K562 treated with DMSO at 1 percent for 4 hours (cell line): ENCODE data around the gene SLC38A3. TPM values are rescaled to one million over a fixed set of nuclear protein-coding genes. Genes with fewer than 3 reads are reported as not detected.

Experiments
- total RNA-seq: library from RNA; unstranded; fragments of 300-600 nt; gene quantifications from 2 replicates; pipeline ENCODE4 v1.2.3, GENCODE V29; 2022; ENCODE audit not compliant: insufficient read depth

Gene SLC38A3
- not detected in 2 replicates for total RNA-seq

DNA sequence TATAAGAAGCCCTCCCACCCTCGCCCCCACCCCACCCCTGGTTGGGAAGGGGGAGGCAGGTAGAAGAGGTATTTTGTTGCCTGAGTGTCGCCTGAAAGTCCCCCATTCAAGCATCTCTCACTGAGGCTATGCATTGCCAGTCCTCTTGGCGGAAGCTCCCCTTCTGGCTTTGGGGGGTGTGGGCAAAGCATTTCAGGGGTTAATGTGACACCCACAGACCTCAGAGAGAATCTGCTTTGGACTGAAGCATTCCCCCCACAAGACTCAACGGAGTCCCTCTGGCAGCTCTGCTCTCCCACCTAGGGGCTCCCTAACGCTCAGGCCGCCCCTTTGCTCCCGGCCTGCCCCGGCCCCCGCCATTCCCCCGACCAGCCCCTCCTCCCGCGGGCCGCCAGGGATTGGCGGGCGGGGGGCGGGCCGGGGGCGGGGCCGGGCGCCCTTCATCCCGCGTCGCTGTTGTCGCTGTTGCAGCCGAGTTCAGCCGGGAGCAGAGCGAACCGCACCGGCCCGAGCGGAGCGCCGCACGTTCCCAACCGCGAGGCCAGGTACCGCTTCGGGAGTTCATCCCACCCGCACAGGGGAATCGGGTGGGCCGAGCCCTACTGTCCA lies at the start of gene SLC38A3:
TSS of gene SLC38A3 (plus strand) at position 468 of the 609 bp plus-strand sequence. CDS start 8,929 bp downstream, outside the sequence.

DNA sequence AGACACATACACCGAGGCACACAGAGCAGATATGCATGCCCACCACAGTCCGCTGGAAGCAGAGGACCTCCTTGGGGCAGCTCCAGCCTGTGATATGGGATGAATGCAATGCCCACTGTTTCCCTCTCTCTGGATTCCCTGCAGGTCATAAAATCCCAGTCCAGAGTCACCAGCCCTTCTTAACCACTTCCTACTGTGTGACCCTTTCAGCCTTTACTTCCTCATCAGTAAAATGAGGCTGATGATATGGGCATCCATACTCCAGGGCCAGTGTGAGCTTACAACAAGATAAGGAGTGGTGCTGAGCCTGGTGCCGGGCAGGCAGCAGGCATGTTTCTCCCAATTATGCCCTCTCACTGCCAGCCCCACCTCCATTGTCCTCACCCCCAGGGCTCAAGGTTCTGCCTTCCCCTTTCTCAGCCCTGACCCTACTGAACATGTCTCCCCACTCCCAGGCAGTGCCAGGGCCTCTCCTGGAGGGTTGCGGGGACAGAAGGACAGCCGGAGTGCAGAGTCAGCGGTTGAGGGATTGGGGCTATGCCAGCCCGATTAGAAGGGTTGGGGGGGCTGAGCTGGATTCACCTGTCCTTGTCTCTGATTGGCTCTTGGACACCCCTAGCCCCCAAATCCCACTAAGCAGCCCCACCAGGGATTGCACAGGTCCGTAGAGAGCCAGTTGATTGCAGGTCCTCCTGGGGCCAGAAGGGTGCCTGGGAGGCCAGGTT lies 14.0 kb upstream of the SLC38A3 start, which contains the start of gene GNAT1:
TSS of gene GNAT1 (plus strand) at position 675 of the 725 bp plus-strand sequence. CDS start 116 bp downstream, outside the sequence.

GRCh38 chr3:50235716-50236483 lies 30.8 kb downstream of the SLC38A3 start, which contains the start of gene GNAI2:
GNAI2 (plus strand) TSS chr3:50236204; CDS start chr3:50236336, 132 bp downstream.

DNA sequence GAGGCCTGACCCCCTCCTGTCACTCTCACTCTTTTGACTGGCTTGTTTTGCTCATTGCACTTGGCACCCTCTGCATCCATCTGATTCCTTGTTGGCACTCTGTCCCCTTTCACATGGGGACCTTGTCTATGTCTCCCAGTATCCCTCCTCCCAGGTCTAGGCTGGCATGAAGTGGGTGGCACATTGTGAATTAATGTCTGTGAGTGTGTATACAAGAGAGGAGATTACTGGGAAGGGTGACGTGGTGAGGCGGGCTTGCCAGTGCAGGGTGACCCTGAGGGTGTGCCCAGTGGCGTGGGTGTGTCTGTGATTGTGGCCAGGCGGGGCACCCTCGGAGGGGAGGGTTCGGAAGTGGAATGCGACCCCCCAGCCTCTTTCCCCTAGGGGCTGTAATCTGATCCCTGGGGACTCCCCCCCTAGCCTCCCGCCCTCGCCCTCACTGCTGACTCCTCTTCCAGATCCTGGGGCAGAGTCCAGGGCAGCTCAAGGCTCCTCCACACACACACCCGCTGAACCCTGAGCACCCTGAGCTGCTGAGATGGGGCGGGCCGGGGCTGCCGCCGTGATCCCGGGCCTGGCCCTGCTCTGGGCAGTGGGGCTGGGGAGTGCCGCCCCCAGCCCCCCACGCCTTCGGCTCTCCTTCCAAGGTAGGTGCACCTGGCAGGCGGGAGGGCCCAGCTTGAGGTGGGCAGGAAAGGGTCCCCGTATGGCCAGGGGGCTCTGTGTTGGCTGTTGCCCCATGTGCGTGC lies 63.8 kb downstream of the SLC38A3 start, which contains the start of gene SEMA3B:
TSS of gene SEMA3B (plus strand) at position 445 of the 749 bp plus-strand sequence. CDS start at position 539, 94 bp downstream.

Other genes starting within 250 kb of the SLC38A3 start
- 38.5 and 47.1 TPM in 2 replicates for gene RBM5, start 116.4 kb upstream of the SLC38A3 start, total RNA-seq
- 2.4 and 3.7 TPM in 2 replicates for gene SEMA3F, start 49.9 kb upstream of the SLC38A3 start, total RNA-seq
- gene GNAT1, start 13.7 kb upstream of the SLC38A3 start, total RNA-seq: not detected in 2 replicates
- gene GNAI2, start 30.9 kb downstream of the SLC38A3 start, total RNA-seq: 85.7 and 91.4 TPM in 2 replicates
- gene SEMA3B, start 63.9 kb downstream of the SLC38A3 start, total RNA-seq: 2.9 and 3.8 TPM in 2 replicates
- gene LSMEM2, start 73.8 kb downstream of the SLC38A3 start, total RNA-seq: 0.47 TPM in 1 of 2 replicates, not detected in the other
- gene IFRD2, start 87.2 kb downstream of the SLC38A3 start, total RNA-seq: 36.1 and 41.2 TPM in 2 replicates
- gene HYAL3, start 94.1 kb downstream of the SLC38A3 start, total RNA-seq: 11.0 and 12.0 TPM in 2 replicates
- gene NAA80, start 94.1 kb downstream of the SLC38A3 start, total RNA-seq: 9.2 and 10.6 TPM in 2 replicates
- 3.6 and 4.9 TPM in 2 replicates for gene HYAL1, start 98.3 kb downstream of the SLC38A3 start, total RNA-seq
- 7.4 and 12.3 TPM in 2 replicates for gene HYAL2, start 117.5 kb downstream of the SLC38A3 start, total RNA-seq
- 29.7 and 46.9 TPM in 2 replicates for gene TUSC2, start 123.0 kb downstream of the SLC38A3 start, total RNA-seq
- gene RASSF1, start 135.6 kb downstream of the SLC38A3 start, total RNA-seq: 75.6 and 80.3 TPM in 2 replicates
- 1.7 and 2.7 TPM in 2 replicates for gene ZMYND10, start 140.5 kb downstream of the SLC38A3 start, total RNA-seq
- gene NPRL2, start 145.5 kb downstream of the SLC38A3 start, total RNA-seq: 28.9 and 35.2 TPM in 2 replicates
- gene CYB561D2, start 145.6 kb downstream of the SLC38A3 start, total RNA-seq: 9.7 and 11.7 TPM in 2 replicates
- 26.6 and 33.3 TPM in 2 replicates for gene TMEM115, start 154.2 kb downstream of the SLC38A3 start, total RNA-seq